ENCODE results near the gene VAMP5. TPM values are rescaled to one million over a fixed set of nuclear protein-coding genes. Genes with fewer than 3 reads are reported as not detected.
"Not testable (repeated sequence)": the region's sequence is repeated elsewhere in the genome, so short reads cannot be mapped to it uniquely, and the experiment has no call there.

VAMP5 gene
- total RNA-seq, 1 experiment from 2014 or later: 47.5 TPM

GRCh38 chr2:85604568-85605339 is 20.5 kb downstream of the VAMP5 start:
- peak overlapping the region; percentile 42 for H3K27ac ChIP-seq
- H3K4me3 ChIP-seq: no peak overlapping the region
- no peak for DNase-seq (ENCODE audit: low read depth in 1 of 2, low spot score in 2 of 2)
- H3K27me3 ChIP-seq (replicated peaks): no peaks in the 10 kb centered on the region
- peaks cover 41% of the 10 kb centered on the region for H3K4me1 ChIP-seq (replicated peaks)
- no peaks in the 10 kb centered on the region for H3K9me3 ChIP-seq (replicated peaks)
- peaks cover 26% of the 10 kb centered on the region for H3K36me3 ChIP-seq

GRCh38 chr2:85605406-85606115 is 21.3 kb downstream of the VAMP5 start:
- H3K4me1 ChIP-seq (replicated peaks): peaks cover 44% of the 10 kb centered on the region
- H3K27ac ChIP-seq: peak overlapping the region; percentile 42
- no peak overlapping the region for H3K4me3 ChIP-seq
- no peaks in the 10 kb centered on the region for H3K27me3 ChIP-seq (replicated peaks)
- H3K36me3 ChIP-seq: peaks cover 31% of the 10 kb centered on the region
- DNase-seq (ENCODE audit: low read depth in 1 of 2, low spot score in 2 of 2): peak; percentile 92 to 95
- H3K9me3 ChIP-seq (replicated peaks): no peaks in the 10 kb centered on the region

- Histone ChIP-seq H3K4me3 (no peak overlapping the region), H3K27ac (peak overlapping the region; percentile 54), H3K4me1 (replicated peaks) (peaks cover 47% of the 10 kb centered on the region), H3K9me3 (replicated peaks) (no peaks in the 10 kb centered on the region), H3K27me3 (replicated peaks) (no peaks in the 10 kb centered on the region), H3K36me3 (peaks cover 31% of the 10 kb centered on the region)
- DNase-seq (ENCODE audit: low read depth in 1 of 2, low spot score in 2 of 2): no peak
Observed at GRCh38 chr2:85606116-85606455, 21.9 kb downstream of the VAMP5 start.

- Histone ChIP-seq H3K4me3 (no peak overlapping the region), H3K36me3 (peaks cover 35% of the 10 kb centered on the region), H3K9me3 (replicated peaks) (no peaks in the 10 kb centered on the region; the same call in 1 of the 2 replicates), H3K27ac (no peak overlapping the region), H3K27me3 (replicated peaks) (no peaks in the 10 kb centered on the region), H3K4me1 (replicated peaks) (peaks cover 46% of the 10 kb centered on the region)
- no peak for DNase-seq (ENCODE audit: low read depth in 1 of 2, low spot score in 2 of 2)
Observed at GRCh38 chr2:85607268-85608215, 23.3 kb downstream of the VAMP5 start.

- H3K27ac ChIP-seq: 0 out of 2 replicates have a peak overlapping the region, but pooled peaks have one; percentile 37
- peaks cover 38% of the 10 kb centered on the region for H3K36me3 ChIP-seq
- H3K4me1 ChIP-seq (replicated peaks): peaks cover 27% of the 10 kb centered on the region
- no peaks in the 10 kb centered on the region; the same call in 1 of the 2 replicates for H3K9me3 ChIP-seq (replicated peaks)
- no peaks in the 10 kb centered on the region for H3K27me3 ChIP-seq (replicated peaks)
- no peak for DNase-seq (ENCODE audit: low read depth in 1 of 2, low spot score in 2 of 2)
- peak overlapping the region; percentile 90 for H3K4me3 ChIP-seq
Observed at GRCh38 chr2:85611217-85611704, 27.0 kb downstream of the VAMP5 start.

GRCh38 chr2:85611705-85612587 is 27.7 kb downstream of the VAMP5 start, which contains the start of gene C2orf68:
Gene C2orf68, minus strand, starts transcription at chr2:85612066. Its CDS starts 82 bp downstream, at chr2:85611984.
- DNase-seq (ENCODE audit: low read depth in 1 of 2, low spot score in 2 of 2): peak; percentile 81 to 91
- H3K9me3 ChIP-seq (replicated peaks): no peaks in the 10 kb centered on the region; the same call in 1 of the 2 replicates
- peak within 1 kb of the TSS; percentile 90 for H3K4me3 ChIP-seq
- peaks cover 21% of the 10 kb centered on the region for H3K4me1 ChIP-seq (replicated peaks)
- H3K36me3 ChIP-seq: peaks cover 40% of the 10 kb centered on the region
- no peaks in the 10 kb centered on the region for H3K27me3 ChIP-seq (replicated peaks)
- H3K27ac ChIP-seq: peak within 1 kb of the TSS; percentile 52

GRCh38 chr2:85613717-85614515 is 29.7 kb downstream of the VAMP5 start:
- Histone ChIP-seq H3K27ac (no peak overlapping the region), H3K9me3 (replicated peaks) (no peaks in the 10 kb centered on the region; the same call in 1 of the 2 replicates), H3K4me1 (replicated peaks) (peaks cover 25% of the 10 kb centered on the region), H3K36me3 (peaks cover 42% of the 10 kb centered on the region), H3K27me3 (replicated peaks) (no peaks in the 10 kb centered on the region), H3K4me3 (no peak overlapping the region)
- DNase-seq (ENCODE audit: low read depth in 1 of 2, low spot score in 2 of 2): no peak

GRCh38 chr2:85614757-85615156 is 30.5 kb downstream of the VAMP5 start:
- DNase-seq (ENCODE audit: low read depth in 1 of 2, low spot score in 2 of 2); H3K4me3 ChIP-seq; H3K27me3 ChIP-seq (replicated peaks); H3K9me3 ChIP-seq (replicated peaks); H3K27ac ChIP-seq: not testable (repeated sequence)
- H3K36me3 ChIP-seq: peaks cover 43% of the 10 kb centered on the region
- H3K4me1 ChIP-seq (replicated peaks): peaks cover 25% of the 10 kb centered on the region

- H3K36me3 ChIP-seq: peaks cover 45% of the 10 kb centered on the region
- no peak for DNase-seq (ENCODE audit: low read depth in 1 of 2, low spot score in 2 of 2)
- no peaks in the 10 kb centered on the region; the same call in 1 of the 2 replicates for H3K9me3 ChIP-seq (replicated peaks)
- H3K27ac ChIP-seq: no peak overlapping the region
- peak overlapping the region; percentile 97 for H3K4me3 ChIP-seq
- no peaks in the 10 kb centered on the region for H3K27me3 ChIP-seq (replicated peaks)
- peaks cover 22% of the 10 kb centered on the region for H3K4me1 ChIP-seq (replicated peaks)
Observed at GRCh38 chr2:85615413-85615728, 31.1 kb downstream of the VAMP5 start.

GRCh38 chr2:85617723-85618122 is 33.5 kb downstream of the VAMP5 start:
- not testable (repeated sequence) for DNase-seq (ENCODE audit: low read depth in 1 of 2, low spot score in 2 of 2); H3K27me3 ChIP-seq (replicated peaks); H3K9me3 ChIP-seq (replicated peaks); H3K27ac ChIP-seq
- peak overlapping the region; percentile 97; the same call in 1 of the 2 replicates for H3K4me3 ChIP-seq
- peaks cover 63% of the 10 kb centered on the region for H3K36me3 ChIP-seq
- peaks cover 11% of the 10 kb centered on the region for H3K4me1 ChIP-seq (replicated peaks)

GRCh38 chr2:85619617-85620016 is 35.4 kb downstream of the VAMP5 start:
- Histone ChIP-seq H3K36me3 (peaks cover 79% of the 10 kb centered on the region), H3K4me1 (replicated peaks) (peaks cover 11% of the 10 kb centered on the region), H3K27ac (no peak overlapping the region), H3K27me3 (replicated peaks) (no peaks in the 10 kb centered on the region), H3K4me3 (no peak overlapping the region), H3K9me3 (replicated peaks) (no peaks in the 10 kb centered on the region)
- no peak for DNase-seq (ENCODE audit: low read depth in 1 of 2, low spot score in 2 of 2)

- H3K4me1 ChIP-seq (replicated peaks): peaks cover 8% of the 10 kb centered on the region
- no peaks in the 10 kb centered on the region for H3K27me3 ChIP-seq (replicated peaks)
- no peak for DNase-seq (ENCODE audit: low read depth in 1 of 2, low spot score in 2 of 2)
- H3K36me3 ChIP-seq: peaks cover 93% of the 10 kb centered on the region
- H3K27ac ChIP-seq: no peak overlapping the region
- no peak overlapping the region for H3K4me3 ChIP-seq
- no peaks in the 10 kb centered on the region for H3K9me3 ChIP-seq (replicated peaks)
Observed at GRCh38 chr2:85621338-85621737, 37.1 kb downstream of the VAMP5 start.

Data from SJSA1 (cell line).